Adrenal gland (tissue), 12 donors: ENCODE data around the gene BNIP3. TPM values are rescaled to one million over a fixed set of nuclear protein-coding genes. Genes with fewer than 3 reads are reported as not detected.

Experiments used
- DNase-seq, 7 donors: peaks; one replicate each; pipeline ENCODE4 v3.0.0-alpha.2; 2019 to 2020
- H3K27ac ChIP-seq, 5 donors: fragments of 200-600 bp; sonication (generic) in 4 of 5; 1 replicate in 3 of 5; 2 replicates in 2 of 5; pipeline versions ENCODE4 v1.5.1 to v1.8.0; 2016 to 2020; ENCODE audit warnings: mild to moderate bottlenecking in 1 of 5
- H3K27me3 ChIP-seq: fragments of 200-600 bp; 2 replicates; pipeline ENCODE4 v1.8.0; 2021
- H3K36me3 ChIP-seq, 2 donors: fragments of 200-600 bp; replicated peaks in 1 of 2; 1 replicate in 1 of 2; 2 replicates in 1 of 2; pipeline versions ENCODE4 v1.5.1 to v1.8.0; 2018 to 2022
- H3K4me1 ChIP-seq, 2 donors: fragments of 200-600 bp; replicated peaks in 1 of 2; 1 replicate in 1 of 2; 2 replicates in 1 of 2; pipeline versions ENCODE4 v1.5.1 to v1.8.0; 2018 to 2021
- H3K4me3 ChIP-seq, 4 donors: fragments of 200-600 bp; sonication (generic) in 3 of 4; one replicate each; pipeline ENCODE4 v1.5.1; 2016 to 2018
- H3K9me3 ChIP-seq, 3 donors: fragments of 200-600 bp; sonication (generic) in 1 of 3; replicated peaks in 1 of 3; 1 replicate in 2 of 3; 2 replicates in 1 of 3; pipeline versions ENCODE4 v1.5.1 to v1.8.0; 2016 to 2021
- CTCF ChIP-seq, 6 experiments: fragments of 450-650 bp in 4 of 6; fragments of 200-600 bp in 2 of 6; sonication (generic) in 1 of 6; IDR thresholded peaks; 1 replicate in 5 of 6; 2 replicates in 1 of 6; pipeline versions ENCODE4 v1.5.1 to v1.8.0; 2016 to 2021; ENCODE audit warnings: antibody characterized with exemption in 6 of 6, mild to moderate bottlenecking in 2 of 6, moderate library complexity in 1 of 6
- POLR2A ChIP-seq, 2 donors: fragments of 450-650 bp; IDR thresholded peaks; one replicate each; pipeline ENCODE4 v1.6.1; 2017; ENCODE audit warnings: antibody characterized with exemption in 2 of 2, mild to moderate bottlenecking in 2 of 2, moderate library complexity in 1 of 2
- WGBS, 4 donors: extraction: QIAGEN DNeasy Blood & Tissue Kit in 2 of 4; methylation state at CpG; one replicate each; pipeline versions ENCODE4 v1.1.5 to v1.1.7; 2013 to 2017; 5-methylcytosine and 5-hydroxymethylcytosine counted together
- intact Hi-C, 2 donors: fragments of 100-400 bp; cut with DNase I; formaldehyde crosslinking; loops; one replicate each; pipeline versions ENCODE4 v1.14.1 to v1.15.0; 2022 to 2023
- polyA plus RNA-seq, 3 donors: library from polyadenylated mRNA; stranded (reverse); fragments of 200-250 nt in 2 of 3; fragments of 350-450 nt in 1 of 3; fragmentation: Illumina TruSeq in 1 of 3; extraction: RNeasy Lipid Tissue Mini Kit (QIAGEN cat#74804) in 1 of 3; gene quantifications; one replicate each; pipeline ENCODE4 v1.2.3, GENCODE V29; 2013 to 2014
- total RNA-seq, 9 donors: library from RNA; depleted of rRNA in 4 of 9; stranded (reverse); fragments of >200 nt in 4 of 9; fragments of 120-200 nt in 1 of 9; fragmentation: NEBNext Ultra II Directional in 1 of 9; extraction: Animal tissue kit (Norgen Biotek cat#: 25700) in 1 of 9; gene quantifications; one replicate each; pipeline versions ENCODE4 v1.1.0 to v1.2.4, GENCODE V29; 2013 to 2023
- donor health status: healthy with polysubstance abuse.
- donor health status: Bipolar disorder and iron deficiency.
- donor health status: DM: yes; HTN: yes; CAD: no.
- donor health status: DM: no; HTN: no; CAD: no.
- donor health status: DM: no; HTN: no; CAD: no.
- donor health status: DM: yes; HTN: yes; CAD: no.

BNIP3 gene
- total and polyA plus RNA-seq, 12 donors: 14.2 to 132 (median 76.4) TPM

- Histone ChIP-seq H3K4me3 (no peak overlapping the region), H3K4me1 (peaks cover 1 to 30% of the 10 kb centered on the region in 2 donors), H3K27me3 (no peaks in the 10 kb centered on the region), H3K36me3 (no peaks in the 10 kb centered on the region), H3K27ac (peak overlapping the region in 1 of 5 donors; percentile 14), H3K9me3 (no peaks in the 10 kb centered on the region)
- DNase-seq: no peak
- 95 to 99% (median 97%) methylated on average over 10 of the region's 10 CpGs for WGBS, 4 donors
- intact Hi-C loops: no loop called here
- no peak for TF ChIP-seq CTCF (IDR thresholded peaks at IDR 0.05)
- TF ChIP-seq POLR2A (IDR thresholded peaks at IDR 0.05): no peak
Measured at GRCh38 chr10:131926253-131926652, 55.5 kb downstream of the BNIP3 start.

DNA sequence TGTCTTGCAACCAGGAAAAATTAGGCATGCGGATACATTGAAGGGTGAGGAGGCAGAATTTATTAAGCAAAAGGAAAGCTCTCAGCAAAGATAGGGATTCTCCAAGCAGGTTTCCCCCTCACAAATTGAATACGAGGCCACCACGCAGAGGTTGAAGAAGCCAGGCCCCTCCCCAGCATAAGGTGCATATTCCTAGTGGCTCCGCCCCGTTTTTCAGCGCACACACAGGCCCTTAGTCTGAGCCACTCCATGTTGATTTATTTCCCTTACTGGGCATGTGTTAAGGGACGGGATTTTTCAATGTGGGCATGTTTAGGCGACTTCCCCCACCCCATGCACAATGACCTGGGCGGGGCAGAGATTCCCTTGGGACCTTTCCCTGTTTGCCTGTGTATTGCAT is 56.0 kb downstream of the BNIP3 start:
- DNase-seq: no peak
- no peak overlapping the region for H3K27ac ChIP-seq
- H3K4me3 ChIP-seq: no peak overlapping the region
- intact Hi-C loops: no loop called here
- H3K27me3 ChIP-seq: no peaks in the 10 kb centered on the region
- TF ChIP-seq CTCF (IDR thresholded peaks at IDR 0.05) (no peak), POLR2A (IDR thresholded peaks at IDR 0.05) (no peak)
- WGBS, 4 donors: 94 to 96% (median 95%) methylated on average over 9 of the region's 9 CpGs
- H3K9me3 ChIP-seq: no peaks in the 10 kb centered on the region
- H3K36me3 ChIP-seq: no peaks in the 10 kb centered on the region
- H3K4me1 ChIP-seq: peaks cover 0 to 25% of the 10 kb centered on the region in 2 donors

GRCh38 chr10:131925011-131925649 is 56.6 kb downstream of the BNIP3 start:
- H3K4me1 ChIP-seq: peaks cover 0 to 20% of the 10 kb centered on the region in 2 donors
- intact Hi-C loops: no loop called here
- TF ChIP-seq POLR2A (IDR thresholded peaks at IDR 0.05) (no peak), CTCF (IDR thresholded peaks at IDR 0.05) (no peak)

DNA sequence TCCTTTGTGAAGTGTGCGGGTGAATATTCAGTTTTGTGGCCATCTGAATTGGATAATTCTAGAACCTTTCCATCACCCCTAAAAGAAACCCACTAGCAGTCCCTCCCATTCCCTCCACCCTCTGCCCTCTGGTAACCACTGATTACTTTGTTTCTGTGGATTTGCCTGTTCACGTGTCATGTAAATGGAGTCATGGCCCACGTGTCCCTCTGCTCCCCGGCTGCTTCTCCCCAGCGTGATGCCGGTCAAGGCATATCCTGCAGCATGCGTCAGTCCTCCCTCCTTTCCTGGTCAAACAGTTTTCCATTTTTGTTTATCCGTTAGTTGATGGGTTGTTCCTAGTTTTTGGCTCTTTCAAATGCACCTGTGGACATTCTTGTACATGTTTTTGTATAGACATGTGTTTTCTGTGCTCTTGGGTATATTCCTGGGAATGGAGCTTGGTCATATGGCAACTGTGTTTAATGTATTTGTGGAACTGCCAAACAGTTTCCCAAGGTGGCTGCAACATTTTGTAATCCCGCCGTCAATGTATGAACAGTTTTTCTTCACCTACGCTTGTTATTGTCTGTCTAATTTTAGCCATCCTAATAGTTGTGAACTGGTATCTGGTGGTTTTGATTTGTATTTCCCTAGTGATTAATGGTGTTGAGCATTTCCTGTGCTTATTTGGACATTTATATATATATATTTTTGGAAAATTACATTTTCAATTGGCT is 58.5 kb downstream of the BNIP3 start:
- TF ChIP-seq CTCF (IDR thresholded peaks at IDR 0.05) (no peak), POLR2A (IDR thresholded peaks at IDR 0.05) (no peak)
- intact Hi-C loops: no loop called here
- no peaks in the 10 kb centered on the region for H3K9me3 ChIP-seq
- no peak for DNase-seq
- no peaks in the 10 kb centered on the region for H3K27me3 ChIP-seq
- H3K36me3 ChIP-seq: no peaks in the 10 kb centered on the region
- WGBS, 4 donors: 84 to 92% (median 89%) methylated on average over 11 of the region's 11 CpGs
- no peak overlapping the region for H3K27ac ChIP-seq
- no peak overlapping the region for H3K4me3 ChIP-seq
- peaks cover 0 to 8% of the 10 kb centered on the region in 2 donors for H3K4me1 ChIP-seq

More at GRCh38 chr10:131925011-131925649, 56.6 kb downstream of the BNIP3 start:
- no peak overlapping the region for H3K4me3 ChIP-seq
- H3K27me3 ChIP-seq: no peaks in the 10 kb centered on the region
- H3K36me3 ChIP-seq: no peaks in the 10 kb centered on the region
- DNase-seq: no peak
- H3K9me3 ChIP-seq: no peaks in the 10 kb centered on the region
- H3K27ac ChIP-seq: no peak overlapping the region
